ENCODE data around the gene SPP1. TPM values are rescaled to one million over a fixed set of nuclear protein-coding genes. Genes with fewer than 3 reads are reported as not detected.

Gene SPP1
- total and polyA plus RNA-seq, 9 of the 15 experiments (the other 6 are each of a cell fraction or from before 2014, with no cell fraction given) = 0.10 to 0.64 TPM; not detected in 7

GRCh38 chr4:87965501-87965975 is 10.0 kb upstream of the SPP1 start:
- Histone ChIP-seq H3K27ac (ENCODE audit: extremely low read depth, low read depth, low read length) (no peak overlapping the region), H3K27me3 (ENCODE audit: control insufficient read depth in 2 of 2, insufficient read depth in 2 of 2, low read length in 2 of 2) (peaks cover 2 to 21% of the 10 kb centered on the region in 2 experiments; a peak in 3 of 5 replicates), H3K36me3 (ENCODE audit: control insufficient read depth, insufficient read depth, low read length) (no peaks in the 10 kb centered on the region), H3K4me1 (replicated peaks in 1 of 2; ENCODE audit: control insufficient read depth in 2 of 2, insufficient read depth in 2 of 2, low read length in 2 of 2) (peaks cover 0 to 10% of the 10 kb centered on the region in 2 experiments; a peak in 2 of 5 replicates), H3K4me3 (no peak overlapping the region), H3K9me3 (replicated peaks; ENCODE audit: control insufficient read depth, insufficient read depth, low read depth, low read length) (no peaks in the 10 kb centered on the region), H3K9ac (ENCODE audit: insufficient read depth in 1 of 2, low read depth in 2 of 2, low read length in 2 of 2) (no peak overlapping the region), H3K9me1 (ENCODE audit: control insufficient read depth, insufficient read depth, low read length) (no peaks in the 10 kb centered on the region), H2AFZ (ENCODE audit: low read depth, low read length) (no peak overlapping the region), H3K79me2 (ENCODE audit: control insufficient read depth, insufficient read depth, low read length) (no peaks in the 10 kb centered on the region), H4K20me1 (replicated peaks; ENCODE audit: control insufficient read depth, insufficient read depth, low read length) (no peaks in the 10 kb centered on the region), H3K4me2 (ENCODE audit: insufficient read depth, low read length) (no peak overlapping the region)
- CTCF ChIA-PET (ENCODE audit: low intra/inter-chr PET ratio) = no interaction called here
- FAIRE-seq (no peak), ATAC-seq (no peak; the same call in 2 of the 3 replicates), DNase-seq (ENCODE audit: extremely low read depth in 1 of 4, low spot score in 3 of 4) (no peak)
- WGBS (ENCODE audit: insufficient coverage, low coverage, missing lambda C conversion rate) = 6% methylated on average over 18 of the region's 21 CpGs
- in situ Hi-C loops (cut with MboI) (no loop called here), intact Hi-C loops (cut with micrococcal nuclease) (no loop called here)
- BruUV-seq (replicated peaks) = no TSS peak
- POLR2A ChIA-PET = no interaction called here
- TF ChIP-seq CTCF (IDR thresholded peaks at IDR 0.05 in 2 of 3, conservative IDR thresholded peaks at IDR 0.05 in 1 of 3; ENCODE audit: insufficient read depth in 2 of 3, low read depth in 1 of 3, low read length in 3 of 3) (peak in 1 of 3 experiments; percentile 13; a peak in 1 of 6 replicates), ZNF354B (CRISPR knock-in tag; IDR thresholded peaks at IDR 0.05) (no peak)

- no peaks in the 10 kb centered on the region for H3K36me3 ChIP-seq (ENCODE audit: control insufficient read depth, insufficient read depth, low read length)
- in situ Hi-C loops (cut with MboI) (no loop called here), intact Hi-C loops (cut with micrococcal nuclease) (no loop called here)
- TF ChIP-seq CSDE1 (IDR thresholded peaks at IDR 0.05) (no peak), TEAD1 (CRISPR knock-in tag; IDR thresholded peaks at IDR 0.05) (no peak), NRF1 (conservative IDR thresholded peaks at IDR 0.05 in 1 of 2, IDR thresholded peaks at IDR 0.05 in 1 of 2) (peak; percentile 73 to 79), ZNF696 (CRISPR knock-in tag; conservative IDR thresholded peaks at IDR 0.05) (no peak), GATAD2A (IDR thresholded peaks at IDR 0.05) (no peak)
- no peaks in the 10 kb centered on the region for H3K9me1 ChIP-seq (ENCODE audit: control insufficient read depth, insufficient read depth, low read length)
- H2AFZ ChIP-seq (ENCODE audit: low read depth, low read length) = no peak overlapping the region
- no peak overlapping the region for H3K4me2 ChIP-seq (ENCODE audit: insufficient read depth, low read length)
- no peaks in the 10 kb centered on the region for H4K20me1 ChIP-seq (replicated peaks; ENCODE audit: control insufficient read depth, insufficient read depth, low read length)
- H3K27me3 ChIP-seq (ENCODE audit: control insufficient read depth in 2 of 2, insufficient read depth in 2 of 2, low read length in 2 of 2) = peaks cover 2 to 21% of the 10 kb centered on the region in 2 experiments; a peak in 3 of 5 replicates
- no peak overlapping the region for H3K4me3 ChIP-seq
- H3K9ac ChIP-seq (ENCODE audit: insufficient read depth in 1 of 2, low read depth in 2 of 2, low read length in 2 of 2) = no peak overlapping the region
- FAIRE-seq = no peak
- no peak for DNase-seq (ENCODE audit: extremely low read depth in 1 of 4, low spot score in 3 of 4)
- H3K4me1 ChIP-seq (replicated peaks in 1 of 2; ENCODE audit: control insufficient read depth in 2 of 2, insufficient read depth in 2 of 2, low read length in 2 of 2) = peaks cover 0 to 10% of the 10 kb centered on the region in 2 experiments; a peak in 2 of 5 replicates
- ATAC-seq = no peak; the same call in 2 of the 3 replicates
- POLR2A ChIA-PET = interaction anchor here (0.8 kb wide), 1 partner anchor 11 kb away, joined by 3 read pairs; no protein-coding TSS in a partner anchor
- CTCF ChIA-PET (ENCODE audit: low intra/inter-chr PET ratio) = interaction anchor here (0.5 kb wide), 1 partner anchor 8 kb away, joined by 3 read pairs; no protein-coding TSS in a partner anchor
- BruUV-seq (replicated peaks) = no TSS peak
- no peak overlapping the region for H3K27ac ChIP-seq (ENCODE audit: extremely low read depth, low read depth, low read length)
- WGBS (ENCODE audit: insufficient coverage, low coverage, missing lambda C conversion rate) = 12% methylated on average over 8 of the region's 9 CpGs
- H3K79me2 ChIP-seq (ENCODE audit: control insufficient read depth, insufficient read depth, low read length) = no peaks in the 10 kb centered on the region
- H3K9me3 ChIP-seq (replicated peaks; ENCODE audit: control insufficient read depth, insufficient read depth, low read depth, low read length) = no peaks in the 10 kb centered on the region
Measured at GRCh38 chr4:87966095-87966496, 9.4 kb upstream of the SPP1 start.

All from K562 (cell line).